HG03097 (cell line): ENCODE measurements around the gene GRPEL2.

Experiments
- ATAC-seq: cut with Tn5 transposase; IDR thresholded peaks from one replicate; pipeline ENCODE4 v1.9.1; 2021; ENCODE audit not compliant: unreplicated experiment, low FRiP score

The GRPEL2 gene

GRCh38 chr5:149374303-149374702 lies 29.0 kb downstream of the GRPEL2 start:
- no peak for ATAC-seq

DNA sequence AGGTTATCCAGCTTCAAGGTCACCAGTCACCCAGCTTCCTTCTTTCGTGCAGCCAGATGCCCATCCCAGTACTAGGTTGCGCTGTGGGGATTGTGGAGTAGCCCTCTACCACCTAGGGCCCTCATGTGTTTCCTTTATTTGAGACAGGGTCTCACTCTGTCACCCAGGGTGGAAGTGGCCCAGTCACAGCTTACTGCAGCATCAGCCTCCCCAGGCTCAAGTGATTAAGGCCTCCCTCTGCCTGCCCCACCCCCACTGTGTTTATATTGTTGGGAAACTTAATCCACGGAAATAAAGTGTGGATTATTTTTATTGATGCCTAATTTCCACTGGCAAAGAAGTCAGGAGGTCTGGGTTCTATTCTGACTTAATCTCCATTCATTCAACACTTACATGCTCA lies 29.5 kb downstream of the GRPEL2 start:
- ATAC-seq, result no peak

- no peak for ATAC-seq
Observed at GRCh38 chr5:149375434-149375833, 30.1 kb downstream of the GRPEL2 start.

DNA sequence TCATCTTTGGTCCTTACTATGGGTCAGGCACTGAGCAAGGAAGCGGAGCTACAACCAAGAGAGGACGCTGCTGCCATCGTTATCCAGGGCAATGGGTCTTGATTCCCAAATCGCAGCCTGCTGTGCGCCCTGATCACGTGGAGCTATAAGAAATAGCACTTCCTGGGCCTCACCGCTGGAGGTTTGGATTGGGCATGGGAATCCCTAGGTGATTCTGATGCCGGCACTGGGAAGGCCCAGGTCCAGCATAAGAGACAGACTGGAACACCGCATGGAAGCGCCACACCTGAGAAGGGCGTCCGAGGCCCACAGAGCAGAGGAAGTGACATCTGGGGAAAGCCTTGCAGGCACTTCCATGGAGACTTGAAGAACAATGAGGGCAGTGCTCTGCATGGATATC lies 30.8 kb downstream of the GRPEL2 start:
- no peak for ATAC-seq

DNA sequence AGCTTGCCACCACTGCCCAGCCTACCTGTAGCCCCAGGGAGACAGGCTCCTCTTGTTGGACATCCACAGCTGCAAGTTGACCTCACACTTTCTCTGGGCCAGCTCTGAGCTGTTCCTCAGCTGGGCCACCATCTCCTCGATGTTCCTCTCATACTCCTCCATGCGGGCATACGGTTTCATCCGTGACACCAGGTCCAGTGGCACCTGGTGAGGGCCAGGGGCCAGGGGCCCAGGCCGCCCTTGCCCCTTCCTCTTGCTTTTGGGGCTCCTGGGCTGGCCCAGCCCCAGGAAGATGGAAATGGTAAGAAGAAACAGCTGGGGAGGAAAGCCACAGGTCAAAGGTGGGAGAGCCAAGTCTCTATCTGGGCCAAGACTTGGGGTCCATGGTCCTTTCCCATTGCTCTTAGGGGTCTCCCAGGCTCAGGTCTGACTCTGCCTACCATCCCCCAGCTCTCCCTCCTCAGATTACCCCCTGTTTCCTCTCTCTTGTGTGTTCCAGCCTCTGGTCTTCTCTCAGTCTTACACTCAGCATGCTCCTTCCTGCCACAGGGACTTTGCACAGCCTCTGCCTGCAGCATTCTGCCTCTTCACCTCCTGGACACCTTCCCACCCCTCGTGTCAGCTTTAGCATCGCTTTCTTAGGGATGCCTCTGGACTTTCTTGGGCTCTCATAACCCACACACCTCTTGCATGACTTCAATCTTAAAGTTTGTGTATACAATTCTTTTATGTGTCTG lies 31.6 kb downstream of the GRPEL2 start:
- no peak for ATAC-seq

- no peak for ATAC-seq
Observed at GRCh38 chr5:149378241-149378820, 33.0 kb downstream of the GRPEL2 start.

- no peak for ATAC-seq
Observed at GRCh38 chr5:149379177-149379761, 34.0 kb downstream of the GRPEL2 start, which contains the start of gene IL17B. IL17B (minus strand) TSS chr5:149379292; CDS start chr5:149379225, 67 bp downstream.

GRCh38 chr5:149379818-149380374 lies 34.6 kb downstream of the GRPEL2 start:
- ATAC-seq, result no peak

DNA sequence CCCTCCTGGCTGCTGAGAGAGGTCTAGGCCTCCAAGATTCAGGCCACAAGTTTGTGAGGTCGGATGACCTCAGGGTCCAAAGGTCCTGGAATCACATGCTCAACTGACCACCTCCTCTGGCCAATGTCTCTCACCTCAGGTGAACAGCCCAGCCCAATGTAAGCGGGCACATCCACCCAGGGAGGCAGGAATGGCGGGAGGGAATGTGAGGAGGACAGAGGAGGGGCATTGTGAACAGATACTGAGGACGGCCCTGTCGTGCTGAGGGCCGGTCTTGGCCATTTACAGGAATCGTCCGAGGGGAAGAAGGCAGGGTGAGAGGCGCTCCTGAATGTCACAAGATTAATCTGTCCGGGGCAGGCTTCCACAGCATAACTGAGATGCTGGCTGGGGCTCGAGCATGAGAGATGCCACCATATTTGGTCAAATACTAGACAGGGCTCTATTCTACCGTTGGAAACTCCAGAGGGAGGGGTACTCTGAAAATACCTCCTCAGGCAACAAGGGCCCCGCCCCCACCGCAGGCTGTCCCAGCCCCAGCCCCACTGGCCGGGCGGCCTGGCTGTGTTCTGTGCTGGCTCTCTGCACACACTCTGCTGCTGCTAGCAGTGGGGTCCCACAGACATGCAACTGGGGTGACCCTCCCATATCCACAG lies 35.3 kb downstream of the GRPEL2 start:
- no peak for ATAC-seq

GRCh38 chr5:149381261-149381985 lies 36.1 kb downstream of the GRPEL2 start:
- ATAC-seq, result no peak

- peak; percentile 59 for ATAC-seq
Observed at GRCh38 chr5:149381986-149382338, 36.7 kb downstream of the GRPEL2 start.

DNA sequence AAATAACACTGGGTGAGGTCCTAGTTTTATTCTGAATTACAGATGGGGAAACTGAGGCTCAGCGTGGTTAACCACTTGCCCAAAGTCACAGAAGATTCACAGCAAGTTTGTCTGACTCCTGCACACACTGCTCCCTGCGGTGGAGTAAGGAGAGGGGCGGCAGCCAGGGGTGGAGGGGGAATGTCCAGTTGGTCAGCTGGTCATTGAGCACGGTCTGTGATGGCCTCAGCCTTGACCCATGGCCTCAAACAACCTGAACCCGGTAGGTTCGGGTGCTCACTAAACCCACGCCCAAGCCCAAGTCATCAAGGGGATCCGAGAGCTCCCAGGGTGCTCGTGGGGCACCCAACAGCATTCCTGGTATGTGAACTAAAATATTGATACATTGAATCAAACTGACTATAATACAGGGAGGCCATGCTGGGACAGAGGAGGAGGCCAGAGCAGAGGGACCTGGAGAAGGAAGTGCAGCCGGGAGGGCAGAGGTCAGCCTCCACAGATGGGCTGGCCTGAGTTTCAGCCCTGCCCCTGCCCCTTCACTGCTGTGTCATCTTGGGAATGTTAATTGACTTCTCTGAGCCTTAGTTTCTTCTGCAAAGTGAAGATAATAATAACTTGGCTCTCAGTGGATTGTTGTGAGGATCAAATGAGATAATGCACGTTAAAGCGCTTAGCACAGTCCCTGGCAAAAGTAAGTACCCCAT lies 37.4 kb downstream of the GRPEL2 start:
- no peak for ATAC-seq

DNA sequence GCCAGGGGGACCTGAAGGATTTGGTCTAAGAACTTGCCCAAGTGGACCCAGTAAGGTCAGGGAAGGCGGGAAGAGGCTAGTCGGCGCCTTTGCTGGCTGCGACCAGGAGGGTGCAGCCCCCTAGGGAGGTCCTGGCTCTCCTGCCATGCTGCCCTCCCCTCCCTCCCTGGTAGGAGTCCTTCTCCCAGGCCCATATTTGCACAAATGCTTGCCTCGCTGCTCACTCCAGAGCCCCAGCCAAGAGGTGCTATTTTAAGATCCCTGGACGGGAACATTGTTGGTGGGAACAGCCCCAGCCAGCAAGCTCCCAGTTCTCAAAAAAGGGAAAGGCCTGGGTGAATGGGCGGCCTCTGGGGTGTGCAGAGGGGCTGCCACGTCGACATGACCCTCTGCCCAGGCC lies 38.1 kb downstream of the GRPEL2 start:
- ATAC-seq, result no peak

- no peak for ATAC-seq
Observed at GRCh38 chr5:149386166-149386565, 40.9 kb downstream of the GRPEL2 start.

DNA sequence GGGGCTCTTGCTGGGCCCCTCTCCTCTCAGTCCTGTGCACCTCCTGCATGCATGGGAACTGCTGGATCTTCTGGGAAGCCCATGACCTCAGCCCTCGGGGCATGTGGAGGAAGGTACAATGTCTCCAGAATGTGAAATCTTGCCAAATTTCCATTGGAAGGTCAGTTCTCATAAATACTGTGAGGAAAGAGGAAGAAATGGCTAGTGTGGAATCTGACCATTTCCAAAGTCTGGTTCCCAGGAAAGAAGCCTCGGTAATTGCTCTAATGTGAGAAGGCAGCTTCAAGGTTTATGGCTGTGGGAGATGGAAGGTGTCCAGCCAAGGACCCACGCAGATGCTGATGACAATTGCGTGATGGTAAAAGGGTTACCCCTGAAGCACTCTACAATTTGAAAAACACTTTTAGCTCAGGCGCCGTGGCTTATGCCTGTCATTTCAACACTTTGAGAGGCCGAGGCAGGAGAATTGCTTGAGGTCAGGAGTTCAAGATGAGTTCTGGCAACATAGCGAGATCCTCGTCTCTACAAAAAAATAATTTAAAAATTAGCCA lies 41.9 kb downstream of the GRPEL2 start:
- no peak for ATAC-seq

DNA sequence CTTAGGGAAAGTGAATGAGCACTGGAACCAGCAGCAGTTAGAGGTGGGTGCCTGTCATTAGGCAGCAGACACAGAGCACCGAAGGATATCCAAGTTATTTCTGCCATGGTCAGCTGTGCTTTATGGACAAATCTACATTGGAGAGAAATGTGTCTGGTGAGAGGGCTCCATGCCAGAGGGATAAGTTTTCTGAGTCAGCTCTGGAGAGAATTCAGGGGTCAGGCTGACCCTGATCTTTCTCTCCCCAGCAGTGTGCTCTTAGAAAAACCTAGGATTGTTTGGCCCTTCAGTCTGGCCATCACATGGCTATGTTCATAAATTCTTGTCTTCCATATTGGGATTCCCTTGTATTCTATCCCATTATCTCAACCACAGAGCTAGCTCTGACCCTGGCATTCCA lies 42.7 kb downstream of the GRPEL2 start:
- no peak for ATAC-seq

GRCh38 chr5:149388498-149389190 lies 43.3 kb downstream of the GRPEL2 start:
- ATAC-seq, result no peak

DNA sequence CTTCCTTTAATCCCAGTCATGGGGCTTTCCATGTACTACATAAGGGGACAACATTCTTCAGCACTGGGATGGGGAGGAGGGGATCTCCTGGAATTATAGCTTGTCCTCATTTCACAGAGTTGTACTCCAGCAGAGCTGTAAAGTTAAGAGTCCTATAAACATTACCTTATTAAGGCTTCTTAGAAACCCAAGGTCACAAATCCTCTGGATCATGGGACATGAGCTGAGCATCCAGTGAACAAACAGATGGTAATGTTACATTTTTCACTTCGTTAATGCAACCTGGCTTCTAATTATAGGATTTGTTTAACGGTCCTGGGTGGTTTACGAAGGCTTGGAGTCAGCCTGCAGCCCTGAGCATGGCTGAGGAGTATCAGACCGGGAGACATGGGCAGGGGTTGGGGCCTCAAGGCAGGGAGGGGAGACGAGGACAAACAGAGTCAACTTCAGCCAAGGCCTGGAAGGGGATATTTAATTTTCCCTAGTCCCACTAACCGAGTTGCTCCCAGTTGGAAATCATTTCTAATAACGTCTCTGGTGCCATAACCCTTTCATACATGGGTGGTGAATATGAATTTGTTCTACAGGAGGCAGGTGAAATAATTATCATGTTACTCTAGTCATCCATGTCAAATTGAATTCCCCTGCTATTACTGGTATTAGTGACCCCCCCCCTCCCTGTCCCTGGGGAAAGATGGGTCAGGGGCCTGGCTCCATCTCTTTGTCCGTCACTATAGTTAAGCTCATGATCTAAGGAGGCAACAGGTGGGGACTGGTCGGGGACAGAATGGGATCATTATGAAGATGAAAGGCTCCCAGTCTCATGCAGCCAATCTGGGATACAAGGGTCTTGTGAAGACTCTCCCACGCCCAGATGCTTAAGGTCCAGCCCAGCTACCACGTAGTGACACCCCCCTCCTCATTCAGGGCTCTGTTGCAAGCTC lies 44.5 kb downstream of the GRPEL2 start:
- no peak for ATAC-seq
